Smooth muscle cell (in vitro differentiated cells): ENCODE results near the gene NOD2. TPM values are rescaled to one million over a fixed set of nuclear protein-coding genes. Genes with fewer than 3 reads are reported as not detected.

ENCODE experiments used
- DNase-seq: peaks from one replicate; lab custom pipeline; 2025; ENCODE audit not compliant: unreplicated experiment; lab: John Stamatoyannopoulos, UW
- H2AFZ ChIP-seq: fragments of 200-600 bp; sonication (generic); 2 replicates; pipeline ENCODE4 v1.6.0; 2016; ENCODE audit warnings: antibody characterized with exemption, low read depth, mild to moderate bottlenecking
- H3F3A ChIP-seq: fragments of 200-600 bp; sonication (generic); 2 replicates; pipeline ENCODE4 v1.6.0; 2017; ENCODE audit warnings: antibody characterized with exemption, low read depth
- H3K27ac ChIP-seq: fragments of 200-600 bp; sonication (generic); 2 replicates; pipeline ENCODE4 v1.5.1; 2016; ENCODE audit warnings: low read depth, mild to moderate bottlenecking
- H3K27me3 ChIP-seq: fragments of 200-600 bp; sonication (generic); 2 replicates; pipeline ENCODE4 v1.6.1; 2016; ENCODE audit warnings: low read depth, mild to moderate bottlenecking
- H3K36me3 ChIP-seq: fragments of 200-600 bp; sonication (generic); 2 replicates; pipeline ENCODE4 v1.5.1; 2016; ENCODE audit warnings: low read depth
- H3K4me1 ChIP-seq: fragments of 200-600 bp; sonication (generic); 2 replicates; pipeline ENCODE4 v1.5.1; 2016; ENCODE audit warnings: low read depth
- H3K4me2 ChIP-seq: fragments of 200-600 bp; sonication (generic); 2 replicates; pipeline ENCODE4 v1.6.0; 2016; ENCODE audit warnings: mild to moderate bottlenecking
- H3K4me3 ChIP-seq: fragments of 200-600 bp; sonication (generic); 2 replicates; pipeline ENCODE4 v1.5.1; 2016; ENCODE audit warnings: mild to moderate bottlenecking
- H3K79me2 ChIP-seq: fragments of 200-600 bp; sonication (generic); 2 replicates; pipeline ENCODE4 v1.6.0; 2016; ENCODE audit warnings: low read depth, mild to moderate bottlenecking
- H3K9ac ChIP-seq: fragments of 200-600 bp; sonication (generic); 2 replicates; pipeline ENCODE4 v1.6.0; 2016; ENCODE audit warnings: low read depth
- H3K9me3 ChIP-seq: fragments of 200-600 bp; sonication (generic); replicated peaks from 2 replicates; pipeline ENCODE4 v1.5.1; 2016; ENCODE audit warnings: low read depth
- H4K20me1 ChIP-seq: fragments of 200-600 bp; sonication (generic); 2 replicates; pipeline ENCODE4 v1.6.0; 2016; ENCODE audit warnings: low read depth
- CTCF ChIP-seq: fragments of 200-600 bp; sonication (generic); IDR thresholded peaks from 2 replicates; pipeline ENCODE4 v1.5.1; 2017; ENCODE audit warnings: borderline replicate concordance, mild to moderate bottlenecking, antibody characterized with exemption; ENCODE audit not compliant: insufficient read depth, poor library complexity, severe bottlenecking
- WGBS: methylation state at CpG from one replicate; pipeline ENCODE4 v1.1.7; 2016; ENCODE audit warnings: low lambda C conversion rate; 5-methylcytosine and 5-hydroxymethylcytosine counted together
- polyA plus RNA-seq: library from polyadenylated mRNA; unstranded; fragments of >200 nt; fragmentation: Nextera tagmentation; extraction: Ambion mirVana; gene quantifications from 2 replicates; pipeline ENCODE4 v1.2.1, GENCODE V29; 2016
- total RNA-seq: library from RNA; depleted of rRNA; stranded (reverse); fragments of >200 nt; gene quantifications from 2 replicates; pipeline ENCODE4 v1.2.3, GENCODE V29; 2014

The NOD2 gene
- total and polyA plus RNA-seq, 2 experiments from 2014 or later: 0.90 TPM; not detected in 1

GRCh38 chr16:50697881-50698767 lies 4.7 kb downstream of the NOD2 start:
- no peak overlapping the region for H3K27ac ChIP-seq
- 83% methylated on average over 19 of the region's 19 CpGs for WGBS

GRCh38 chr16:50699326-50700159 lies 6.1 kb downstream of the NOD2 start:
- Histone ChIP-seq H3K4me3 (no peak overlapping the region), H3K4me2 (no peak overlapping the region), H3F3A (no peaks in the 10 kb centered on the region), H3K9me3 (peaks cover 5% of the 10 kb centered on the region), H2AFZ (no peak overlapping the region), H3K27ac (no peak overlapping the region), H3K79me2 (no peaks in the 10 kb centered on the region), H3K27me3 (peaks cover 2% of the 10 kb centered on the region), H3K4me1 (no peaks in the 10 kb centered on the region), H3K36me3 (no peaks in the 10 kb centered on the region), H4K20me1 (no peaks in the 10 kb centered on the region), H3K9ac (no peak overlapping the region)
- 86% methylated on average over 19 of the region's 19 CpGs for WGBS
- DNase-seq: no peak
- TF ChIP-seq CTCF: no peak

More at GRCh38 chr16:50697881-50698767, 4.7 kb downstream of the NOD2 start:
- no peak for TF ChIP-seq CTCF
- no peaks in the 10 kb centered on the region for H4K20me1 ChIP-seq
- H3K36me3 ChIP-seq: no peaks in the 10 kb centered on the region
- peaks cover 16% of the 10 kb centered on the region for H3K27me3 ChIP-seq
- no peaks in the 10 kb centered on the region for H3K9me3 ChIP-seq
- no peaks in the 10 kb centered on the region for H3K79me2 ChIP-seq
- H3K4me3 ChIP-seq: no peak overlapping the region
- no peaks in the 10 kb centered on the region for H3K4me1 ChIP-seq
- no peak overlapping the region for H3K9ac ChIP-seq
- H3F3A ChIP-seq: no peaks in the 10 kb centered on the region
- no peak overlapping the region for H3K4me2 ChIP-seq
- DNase-seq: no peak
- H2AFZ ChIP-seq: no peak overlapping the region

GRCh38 chr16:50702725-50703124 lies 9.3 kb downstream of the NOD2 start:
- H3K9me3 ChIP-seq: peaks cover 11% of the 10 kb centered on the region
- H3K79me2 ChIP-seq: no peaks in the 10 kb centered on the region
- no peak overlapping the region for H3K9ac ChIP-seq
- no peaks in the 10 kb centered on the region for H3K36me3 ChIP-seq
- H3K27me3 ChIP-seq: no peaks in the 10 kb centered on the region
- no peak overlapping the region for H3K4me2 ChIP-seq
- TF ChIP-seq CTCF: no peak
- H3K4me3 ChIP-seq: no peak overlapping the region
- 88% methylated on average over 3 of the region's 3 CpGs for WGBS
- no peak for DNase-seq
- no peak overlapping the region for H3K27ac ChIP-seq
- H3F3A ChIP-seq: no peaks in the 10 kb centered on the region
- H3K4me1 ChIP-seq: no peaks in the 10 kb centered on the region
- no peak overlapping the region for H2AFZ ChIP-seq
- H4K20me1 ChIP-seq: no peaks in the 10 kb centered on the region
